Ovary (tissue), 3 donors: ENCODE data around the gene MOB3A.

Source experiments
- POLR2A ChIP-seq: fragments of 450-650 bp; IDR thresholded peaks from one replicate; pipeline ENCODE4 v1.6.1; 2017; ENCODE audit warnings: antibody characterized with exemption, mild to moderate bottlenecking, moderate library complexity
- TF ChIP-seq, protein P1 (sequence below), 3 donors: fragments of 450-650 bp in 2 of 3; fragments of 200-600 bp in 1 of 3; IDR thresholded peaks; one replicate each; pipeline versions ENCODE4 v1.5.1 to v1.8.0; 2016 to 2022; ENCODE audit warnings: antibody characterized with exemption in 3 of 3, mild to moderate bottlenecking in 1 of 3
- donor health status: DM: no; HTN: no; CAD: no.

GRCh38 chr19:2121416-2122051 lies 25.4 kb upstream of the MOB3A start:
- TF ChIP-seq, protein P1, sequence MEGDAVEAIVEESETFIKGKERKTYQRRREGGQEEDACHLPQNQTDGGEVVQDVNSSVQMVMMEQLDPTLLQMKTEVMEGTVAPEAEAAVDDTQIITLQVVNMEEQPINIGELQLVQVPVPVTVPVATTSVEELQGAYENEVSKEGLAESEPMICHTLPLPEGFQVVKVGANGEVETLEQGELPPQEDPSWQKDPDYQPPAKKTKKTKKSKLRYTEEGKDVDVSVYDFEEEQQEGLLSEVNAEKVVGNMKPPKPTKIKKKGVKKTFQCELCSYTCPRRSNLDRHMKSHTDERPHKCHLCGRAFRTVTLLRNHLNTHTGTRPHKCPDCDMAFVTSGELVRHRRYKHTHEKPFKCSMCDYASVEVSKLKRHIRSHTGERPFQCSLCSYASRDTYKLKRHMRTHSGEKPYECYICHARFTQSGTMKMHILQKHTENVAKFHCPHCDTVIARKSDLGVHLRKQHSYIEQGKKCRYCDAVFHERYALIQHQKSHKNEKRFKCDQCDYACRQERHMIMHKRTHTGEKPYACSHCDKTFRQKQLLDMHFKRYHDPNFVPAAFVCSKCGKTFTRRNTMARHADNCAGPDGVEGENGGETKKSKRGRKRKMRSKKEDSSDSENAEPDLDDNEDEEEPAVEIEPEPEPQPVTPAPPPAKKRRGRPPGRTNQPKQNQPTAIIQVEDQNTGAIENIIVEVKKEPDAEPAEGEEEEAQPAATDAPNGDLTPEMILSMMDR (IDR thresholded peaks at IDR 0.05): no peak
- no peak for TF ChIP-seq POLR2A
